Suprapubic skin (tissue), 4 donors: Measurements from ENCODE around the gene RGS9BP.

Experiments used
- CTCF ChIP-seq, 2 donors: fragments of 200-600 bp in 1 of 2; fragments of 450-650 bp in 1 of 2; sonication (generic) in 1 of 2; IDR thresholded peaks; one replicate each; pipeline ENCODE4 v1.5.1; 2016 to 2019; ENCODE audit warnings: antibody characterized with exemption in 2 of 2, mild to moderate bottlenecking in 1 of 2, moderate library complexity in 1 of 2
- POLR2A ChIP-seq, 2 donors: fragments of 450-650 bp; IDR thresholded peaks; one replicate each; pipeline ENCODE4 v1.6.1; 2017; ENCODE audit warnings: antibody characterized with exemption in 2 of 2, mild to moderate bottlenecking in 2 of 2, moderate library complexity in 2 of 2
- POLR2AphosphoS5 ChIP-seq, 3 donors: sonication (generic); formaldehyde crosslinking; IDR thresholded peaks; one replicate each; pipeline ENCODE4 v1.6.1; 2017; ENCODE audit warnings: antibody characterized with exemption in 3 of 3

GRCh38 chr19:32686847-32687475 is 11.3 kb downstream of the RGS9BP start:
- no peak for TF ChIP-seq CTCF (IDR thresholded peaks at IDR 0.05)
- no peak for TF ChIP-seq POLR2A (IDR thresholded peaks at IDR 0.05)
- no peak for TF ChIP-seq POLR2AphosphoS5 (IDR thresholded peaks at IDR 0.05)
